A673 (cell line): ENCODE results near the gene RRP1B.

Source experiments
- EZH2 ChIP-seq: fragments of 200-600 bp; sonication (generic); IDR thresholded peaks from 2 replicates; pipeline ENCODE4 v1.6.1; 2017; ENCODE audit warnings: borderline replicate concordance, low read depth, mild to moderate bottlenecking, mixed read lengths, antibody characterized with exemption, low read length; ENCODE audit not compliant: poor library complexity, severe bottlenecking
- TF ChIP-seq, protein P1 (sequence below): fragments of 300-800, 200-600 bp; sonication (generic); conservative IDR thresholded peaks from 2 replicates; pipeline ENCODE4 v1.5.1; 2017; ENCODE audit warnings: low read depth, mild to moderate bottlenecking, antibody characterized with exemption, low read length, moderate library complexity, mixed read lengths

DNA sequence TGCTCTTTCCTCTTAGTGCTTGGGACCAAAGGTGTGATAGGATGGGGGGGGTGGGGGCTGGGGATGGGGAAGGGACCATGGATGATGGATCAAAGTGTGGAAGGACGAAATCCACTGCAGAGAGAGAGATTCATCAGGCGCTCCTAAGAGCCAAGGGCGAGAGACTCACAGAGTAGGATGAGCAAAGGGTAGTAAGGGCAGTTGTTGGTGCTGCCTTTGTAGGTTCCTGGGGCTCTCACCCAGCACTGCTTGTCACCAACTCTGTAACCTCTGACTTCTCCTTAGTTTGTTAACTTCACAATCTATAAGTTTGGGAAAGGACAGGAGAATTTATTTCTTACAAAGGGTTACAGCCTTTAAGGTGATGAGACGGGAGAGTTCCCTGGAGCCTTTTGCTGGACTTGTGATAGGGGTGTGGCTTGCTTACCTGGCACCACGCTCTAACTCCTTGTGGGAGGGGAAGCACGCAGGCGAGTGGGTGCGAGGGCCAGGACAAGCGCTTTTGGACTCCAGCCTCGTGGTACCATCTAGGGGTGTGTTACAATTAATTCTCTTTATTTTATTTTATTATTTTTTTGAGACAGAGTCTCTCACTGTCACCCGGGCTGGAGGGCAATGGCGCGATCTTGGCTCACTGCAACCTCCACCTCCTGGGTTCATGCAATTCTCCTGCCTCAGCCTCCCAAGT is 58.0 kb downstream of the RRP1B start:
- TF ChIP-seq, protein P1, sequence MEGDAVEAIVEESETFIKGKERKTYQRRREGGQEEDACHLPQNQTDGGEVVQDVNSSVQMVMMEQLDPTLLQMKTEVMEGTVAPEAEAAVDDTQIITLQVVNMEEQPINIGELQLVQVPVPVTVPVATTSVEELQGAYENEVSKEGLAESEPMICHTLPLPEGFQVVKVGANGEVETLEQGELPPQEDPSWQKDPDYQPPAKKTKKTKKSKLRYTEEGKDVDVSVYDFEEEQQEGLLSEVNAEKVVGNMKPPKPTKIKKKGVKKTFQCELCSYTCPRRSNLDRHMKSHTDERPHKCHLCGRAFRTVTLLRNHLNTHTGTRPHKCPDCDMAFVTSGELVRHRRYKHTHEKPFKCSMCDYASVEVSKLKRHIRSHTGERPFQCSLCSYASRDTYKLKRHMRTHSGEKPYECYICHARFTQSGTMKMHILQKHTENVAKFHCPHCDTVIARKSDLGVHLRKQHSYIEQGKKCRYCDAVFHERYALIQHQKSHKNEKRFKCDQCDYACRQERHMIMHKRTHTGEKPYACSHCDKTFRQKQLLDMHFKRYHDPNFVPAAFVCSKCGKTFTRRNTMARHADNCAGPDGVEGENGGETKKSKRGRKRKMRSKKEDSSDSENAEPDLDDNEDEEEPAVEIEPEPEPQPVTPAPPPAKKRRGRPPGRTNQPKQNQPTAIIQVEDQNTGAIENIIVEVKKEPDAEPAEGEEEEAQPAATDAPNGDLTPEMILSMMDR, result no peak
- no peak for TF ChIP-seq EZH2
